Left lung (tissue), 10 donors: ENCODE data around the gene BTN1A1. TPM values are rescaled to one million over a fixed set of nuclear protein-coding genes. Genes with fewer than 3 reads are reported as not detected.
A peak's percentile ranks its signal among the peaks of the same experiment; 100 is the strongest.

Experiments used
- ATAC-seq: fragments of 200-7000 bp; cut with Tn5 transposase; one replicate; pipeline ENCODE4 v1.9.1; 2020; ENCODE audit warnings: moderate library complexity
- DNase-seq, 4 donors: peaks; one replicate each; pipeline ENCODE4 v3.0.0-alpha.2; 2013 to 2020
- H3K27ac ChIP-seq, 2 donors: fragments of 200-600 bp; sonication (generic) in 1 of 2; one replicate each; pipeline versions ENCODE4 v1.5.0 to v1.8.0; 2020 to 2021
- H3K27me3 ChIP-seq, 2 donors: fragments of 200-600 bp; sonication (generic) in 1 of 2; one replicate each; pipeline versions ENCODE4 v1.5.0 to v1.8.0; 2020 to 2021
- H3K36me3 ChIP-seq, 2 donors: fragments of 200-600 bp; sonication (generic) in 1 of 2; one replicate each; pipeline versions ENCODE4 v1.5.0 to v1.8.0; 2020 to 2021
- H3K4me1 ChIP-seq, 2 donors: fragments of 200-600 bp; one replicate each; pipeline ENCODE4 v1.8.0; 2021
- H3K4me3 ChIP-seq, 2 donors: fragments of 200-600 bp; sonication (generic) in 1 of 2; one replicate each; pipeline versions ENCODE4 v1.5.0 to v1.8.0; 2020 to 2021; ENCODE audit warnings: mild to moderate bottlenecking in 1 of 2
- H3K9me3 ChIP-seq, 2 donors: fragments of 200-600 bp; sonication (generic) in 1 of 2; one replicate each; pipeline versions ENCODE4 v1.5.0 to v1.8.0; 2020 to 2021
- CTCF ChIP-seq, 2 donors: fragments of 200-600 bp; sonication (generic) in 1 of 2; IDR thresholded peaks; one replicate each; pipeline versions ENCODE4 v1.5.0 to v1.8.0; 2021; ENCODE audit warnings: antibody characterized with exemption in 2 of 2
- intact Hi-C, 2 donors: fragments of 100-400 bp; cut with DNase I; formaldehyde crosslinking; loops; one replicate each; pipeline versions ENCODE4 v1.11.2 to v1.14.2; 2022
- polyA plus RNA-seq, 6 donors: library from polyadenylated mRNA; unstranded; fragments of 120-200 nt; gene quantifications; one replicate each; pipeline ENCODE4 v1.2.1, GENCODE V29; 2013; ENCODE audit not compliant: insufficient read length in 6 of 6
- total RNA-seq, 2 donors: library from RNA; stranded (reverse); fragmentation: NEBNext Ultra II Directional; extraction: Animal tissue kit (Norgen Biotek cat#: 25700); gene quantifications; one replicate each; pipeline ENCODE4 v1.2.1, GENCODE V29; 2021
- donor health status: DM: no; HTN: yes; CAD: no.
- donor health status: DM: no; HTN: no; CAD: no.

Gene BTN1A1
- total and polyA plus RNA-seq, 8 donors, result 0.15 to 0.32 (median 0.23) TPM; not detected in 2

DNA sequence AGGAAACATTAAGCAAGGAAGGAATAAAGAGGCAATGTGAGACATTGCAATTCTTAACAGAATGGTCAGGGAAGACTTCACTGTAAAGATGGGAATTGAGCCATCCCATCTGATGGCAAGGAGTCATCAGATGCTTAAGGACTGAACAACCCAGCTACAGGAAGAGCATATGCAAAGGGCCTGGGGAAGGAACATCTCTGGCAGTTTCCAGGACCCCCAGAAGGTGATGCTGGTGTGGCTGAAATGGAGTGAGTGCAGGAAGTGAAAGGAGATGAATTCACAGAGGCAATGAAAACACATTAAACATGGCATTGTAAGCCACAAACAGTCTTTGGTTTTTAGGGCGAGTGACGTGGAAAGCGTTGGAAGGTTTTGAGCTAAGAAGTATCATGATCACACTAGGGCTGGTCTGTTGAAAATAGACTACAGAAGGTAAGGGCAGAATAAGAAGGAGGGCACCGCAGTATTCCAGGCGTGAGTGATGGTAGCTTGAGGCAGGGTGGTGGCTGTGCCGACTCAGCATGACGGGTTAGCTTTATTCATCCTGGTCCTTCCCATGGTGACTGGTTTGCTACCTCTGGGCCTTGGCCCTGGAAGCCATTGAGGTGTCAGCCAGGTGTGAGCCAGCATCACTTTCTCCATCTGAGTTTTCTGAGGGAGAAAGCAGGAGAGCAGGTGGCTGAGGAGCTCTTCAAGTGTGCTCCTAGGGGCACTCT lies 35.5 kb upstream of the BTN1A1 start:
- H3K4me1 ChIP-seq, result peaks cover 14 to 49% of the 10 kb centered on the region in 2 donors
- no peak for TF ChIP-seq CTCF (IDR thresholded peaks at IDR 0.05)
- no peaks in the 10 kb centered on the region for H3K27me3 ChIP-seq
- intact Hi-C loops, result no loop called here
- no peak for ATAC-seq
- no peak for DNase-seq
- peak overlapping the region in 1 of 2 donors; percentile 23 for H3K27ac ChIP-seq
- H3K4me3 ChIP-seq, result no peak overlapping the region
- H3K9me3 ChIP-seq, result no peaks in the 10 kb centered on the region
- H3K36me3 ChIP-seq, result peaks cover 5 to 100% of the 10 kb centered on the region in 2 donors

- no peak for ATAC-seq
- H3K27me3 ChIP-seq, result no peaks in the 10 kb centered on the region
- peak overlapping the region in 1 of 2 donors; percentile 23 for H3K27ac ChIP-seq
- H3K4me3 ChIP-seq, result no peak overlapping the region
- intact Hi-C loops, result no loop called here
- DNase-seq, result no peak
- peaks cover 5 to 37% of the 10 kb centered on the region in 2 donors for H3K4me1 ChIP-seq
- peaks cover 5 to 93% of the 10 kb centered on the region in 2 donors for H3K36me3 ChIP-seq
- TF ChIP-seq CTCF (IDR thresholded peaks at IDR 0.05), result no peak
- no peaks in the 10 kb centered on the region for H3K9me3 ChIP-seq
These were observed 34.3 kb upstream of the BTN1A1 start for GRCh38 chr6:26465776-26466175.

- no peak for TF ChIP-seq CTCF (IDR thresholded peaks at IDR 0.05)
- no peak overlapping the region for H3K4me3 ChIP-seq
- H3K27ac ChIP-seq, result no peak overlapping the region
- H3K4me1 ChIP-seq, result peaks cover 0 to 28% of the 10 kb centered on the region in 2 donors
- DNase-seq, result no peak
- peaks cover 5 to 63% of the 10 kb centered on the region in 2 donors for H3K36me3 ChIP-seq
- ATAC-seq, result no peak
- peaks cover 0 to 3% of the 10 kb centered on the region in 2 donors for H3K9me3 ChIP-seq
- intact Hi-C loops, result no loop called here
- no peaks in the 10 kb centered on the region for H3K27me3 ChIP-seq
These were observed 31.3 kb upstream of the BTN1A1 start for GRCh38 chr6:26468829-26469228.

DNA sequence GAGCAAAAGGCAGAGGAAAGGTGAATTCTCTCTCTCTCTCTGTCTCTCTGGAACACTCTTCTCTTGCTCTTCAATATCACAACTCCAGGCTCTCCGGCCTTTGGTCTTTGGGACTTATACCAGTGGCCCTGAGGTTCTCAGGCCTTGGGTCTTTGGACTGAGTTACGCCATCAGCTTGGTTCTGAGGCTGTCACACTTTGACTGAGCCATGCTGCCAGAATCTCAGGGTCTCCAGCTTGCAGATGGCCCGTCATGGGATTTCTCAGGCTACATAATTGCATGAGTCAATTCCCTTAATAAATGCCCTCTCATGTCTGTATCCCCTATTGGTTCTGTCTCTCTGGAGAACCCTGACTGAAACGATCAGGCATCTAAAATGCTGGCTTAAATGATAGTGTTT lies 29.5 kb upstream of the BTN1A1 start:
- H3K36me3 ChIP-seq, result peaks cover 4 to 45% of the 10 kb centered on the region in 2 donors
- H3K9me3 ChIP-seq, result peaks cover 0 to 3% of the 10 kb centered on the region in 2 donors
- no peak overlapping the region for H3K27ac ChIP-seq
- DNase-seq, result no peak
- peaks cover 5 to 23% of the 10 kb centered on the region in 2 donors for H3K4me1 ChIP-seq
- no peak for TF ChIP-seq CTCF (IDR thresholded peaks at IDR 0.05)
- no peak overlapping the region for H3K4me3 ChIP-seq
- H3K27me3 ChIP-seq, result no peaks in the 10 kb centered on the region
- intact Hi-C loops, result no loop called here
- no peak for ATAC-seq

GRCh38 chr6:26471970-26472369 lies 28.1 kb upstream of the BTN1A1 start:
- intact Hi-C loops, result no loop called here
- Histone ChIP-seq H3K27ac (peak overlapping the region in 1 of 2 donors; percentile 91), H3K9me3 (peaks cover 0 to 3% of the 10 kb centered on the region in 2 donors), H3K36me3 (peaks cover 0 to 31% of the 10 kb centered on the region in 2 donors), H3K4me3 (no peak overlapping the region), H3K4me1 (peaks cover 5 to 36% of the 10 kb centered on the region in 2 donors), H3K27me3 (no peaks in the 10 kb centered on the region)
- ATAC-seq (no peak), DNase-seq (no peak)
- TF ChIP-seq CTCF (IDR thresholded peaks at IDR 0.05), result no peak
